Gastrocnemius medialis (tissue), 4 donors: ENCODE measurements around the gene WDR82.

Experiments
- POLR2A ChIP-seq, 2 donors: fragments of 450-650 bp; IDR thresholded peaks; one replicate each; pipeline ENCODE4 v1.6.1; 2017; ENCODE audit warnings: antibody characterized with exemption in 2 of 2, mild to moderate bottlenecking in 2 of 2, moderate library complexity in 2 of 2
- TF ChIP-seq, protein P1 (sequence below), 5 experiments: fragments of 450-650 bp in 3 of 5; fragments of 200-600 bp in 2 of 5; sonication (generic) in 2 of 5; IDR thresholded peaks in 4 of 5; conservative IDR thresholded peaks in 1 of 5; 1 replicate in 4 of 5; 2 replicates in 1 of 5; pipeline ENCODE4 v1.5.1; 2016 to 2019; ENCODE audit warnings: antibody characterized with exemption in 5 of 5, mild to moderate bottlenecking in 3 of 5, moderate library complexity in 3 of 5

GRCh38 chr3:52231502-52232278, 46.8 kb downstream of the WDR82 start:
- TF ChIP-seq, protein P1, sequence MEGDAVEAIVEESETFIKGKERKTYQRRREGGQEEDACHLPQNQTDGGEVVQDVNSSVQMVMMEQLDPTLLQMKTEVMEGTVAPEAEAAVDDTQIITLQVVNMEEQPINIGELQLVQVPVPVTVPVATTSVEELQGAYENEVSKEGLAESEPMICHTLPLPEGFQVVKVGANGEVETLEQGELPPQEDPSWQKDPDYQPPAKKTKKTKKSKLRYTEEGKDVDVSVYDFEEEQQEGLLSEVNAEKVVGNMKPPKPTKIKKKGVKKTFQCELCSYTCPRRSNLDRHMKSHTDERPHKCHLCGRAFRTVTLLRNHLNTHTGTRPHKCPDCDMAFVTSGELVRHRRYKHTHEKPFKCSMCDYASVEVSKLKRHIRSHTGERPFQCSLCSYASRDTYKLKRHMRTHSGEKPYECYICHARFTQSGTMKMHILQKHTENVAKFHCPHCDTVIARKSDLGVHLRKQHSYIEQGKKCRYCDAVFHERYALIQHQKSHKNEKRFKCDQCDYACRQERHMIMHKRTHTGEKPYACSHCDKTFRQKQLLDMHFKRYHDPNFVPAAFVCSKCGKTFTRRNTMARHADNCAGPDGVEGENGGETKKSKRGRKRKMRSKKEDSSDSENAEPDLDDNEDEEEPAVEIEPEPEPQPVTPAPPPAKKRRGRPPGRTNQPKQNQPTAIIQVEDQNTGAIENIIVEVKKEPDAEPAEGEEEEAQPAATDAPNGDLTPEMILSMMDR (IDR thresholded peaks at IDR 0.05 in 4 of 5, conservative IDR thresholded peaks at IDR 0.05 in 1 of 5): peak; percentile 89 to 99 (median 97)
- TF ChIP-seq POLR2A (IDR thresholded peaks at IDR 0.05): no peak
